Activated CD4-positive, alpha-beta T cell treated with anti-CD3 and anti-CD28 coated beads for 4 hours (primary cell): ENCODE results near the gene INSIG1.

Experiments used
- DNase-seq, 2 donors: peaks; one replicate each; pipeline ENCODE4 v3.0.0-alpha.2; 2020

The INSIG1 gene

GRCh38 chr7:155305231-155305904 is 7.7 kb downstream of the INSIG1 start:
- DNase-seq, result no peak

- DNase-seq, result no peak
Observed at GRCh38 chr7:155306673-155307470, 9.2 kb downstream of the INSIG1 start.

GRCh38 chr7:155308330-155309020 is 10.8 kb downstream of the INSIG1 start:
- no peak for DNase-seq

- DNase-seq, result no peak
Observed at GRCh38 chr7:155309021-155309338, 11.3 kb downstream of the INSIG1 start.

GRCh38 chr7:155310425-155311114 is 12.9 kb downstream of the INSIG1 start:
- no peak for DNase-seq

GRCh38 chr7:155311826-155312537 is 14.3 kb downstream of the INSIG1 start:
- no peak for DNase-seq

GRCh38 chr7:155312633-155313032 is 15.0 kb downstream of the INSIG1 start:
- no peak for DNase-seq

- no peak for DNase-seq
Observed at GRCh38 chr7:155313096-155313495, 15.4 kb downstream of the INSIG1 start.

- DNase-seq, result no peak
Observed at GRCh38 chr7:155315977-155316376, 18.3 kb downstream of the INSIG1 start.

GRCh38 chr7:155316427-155317113 is 18.9 kb downstream of the INSIG1 start:
- no peak for DNase-seq

- DNase-seq, result no peak
Observed at GRCh38 chr7:155317114-155317434, 19.4 kb downstream of the INSIG1 start.

- DNase-seq, result no peak
Observed at GRCh38 chr7:155318245-155318644, 20.6 kb downstream of the INSIG1 start.

GRCh38 chr7:155322530-155322929 is 24.9 kb downstream of the INSIG1 start:
- no peak for DNase-seq

GRCh38 chr7:155323001-155323638 is 25.4 kb downstream of the INSIG1 start:
- DNase-seq, result no peak

GRCh38 chr7:155324012-155324917 is 26.6 kb downstream of the INSIG1 start:
- no peak for DNase-seq

- DNase-seq, result no peak
Observed at GRCh38 chr7:155324918-155325235, 27.2 kb downstream of the INSIG1 start.

- DNase-seq, result no peak
Observed at GRCh38 chr7:155326385-155326784, 28.7 kb downstream of the INSIG1 start.

- DNase-seq, result no peak
Observed at GRCh38 chr7:155327590-155328320, 30.1 kb downstream of the INSIG1 start.

- DNase-seq, result no peak
Observed at GRCh38 chr7:155329225-155329624, 31.5 kb downstream of the INSIG1 start.

GRCh38 chr7:155331396-155331795 is 33.7 kb downstream of the INSIG1 start:
- no peak for DNase-seq
